HepG2 (cell line): ENCODE measurements around the gene OR4A16. TPM values are rescaled to one million over a fixed set of nuclear protein-coding genes. Genes with fewer than 3 reads are reported as not detected.

ENCODE experiments used
- ATAC-seq: fragments of 200-7000 bp; cut with Tn5 transposase; 3 replicates; pipeline ENCODE4 v1.9.1; 2020; ENCODE audit warnings: mild to moderate bottlenecking, moderate library complexity
- BruUV-seq: library from RNA; stranded (reverse); fragments of 400-500 nt; replicated peaks from 2 replicates; lab custom pipeline; 2021; lab: Mats Ljungman, UMichigan
- CTCF ChIA-PET: fragments of 300-600 bp; formaldehyde crosslinking; extraction: SDS; loops from one replicate; lab custom pipeline; 2021; ENCODE audit warnings: low total read pairs, inconsistent platforms, low intra/inter-chr PET ratio; lab: Yijun Ruan, JAX
- POLR2A ChIA-PET: fragments of 350-600 bp; sonication (Branson Sonifier 250); formaldehyde crosslinking; loops from one replicate; lab custom pipeline; 2020; ENCODE audit warnings: antibody characterized with exemption, inconsistent platforms; lab: Yijun Ruan, JAX
- DNase-seq: peaks from one replicate; pipeline ENCODE4 v3.0.0-alpha.2; 2015; ENCODE audit warnings: low spot score
- FAIRE-seq: peaks from 3 replicates; lab custom pipeline; 2011; peaks lifted over from hg19 to GRCh38; lab: Jason Lieb, UNC
- H2AFZ ChIP-seq: one replicate; pipeline ENCODE4 v1.6.1; 2011; ENCODE audit warnings: low read length, inconsistent platforms
- H3K27ac ChIP-seq: fragments of 300-600 bp; 3 replicates; pipeline ENCODE4 v1.8.0; 2011; ENCODE audit warnings: mixed run types, mild to moderate bottlenecking, mixed read lengths, low read length, inconsistent platforms; ENCODE audit not compliant: insufficient read depth; ENCODE audit errors: extremely low read length
- H3K27me3 ChIP-seq, 2 experiments: fragments of 200-600 bp in 1 of 2; 2 replicates in 1 of 2; 3 replicates in 1 of 2; pipeline versions ENCODE4 v1.6.0 to v1.8.0; 2011; ENCODE audit warnings: low read length in 2 of 2, mild to moderate bottlenecking in 2 of 2, moderate library complexity in 2 of 2, inconsistent platforms in 1 of 2; ENCODE audit not compliant: insufficient read depth in 2 of 2, control insufficient read depth in 1 of 2
- H3K36me3 ChIP-seq, 2 experiments: fragments of 200-600 bp in 1 of 2; replicated peaks in 1 of 2; 2 replicates in 1 of 2; 3 replicates in 1 of 2; pipeline versions ENCODE4 v1.5.1 to v1.8.0; 2011; ENCODE audit warnings: low read length in 2 of 2, inconsistent platforms in 1 of 2; ENCODE audit not compliant: insufficient read depth in 2 of 2, control insufficient read depth in 1 of 2
- H3K4me1 ChIP-seq: 2 replicates; pipeline ENCODE4 v1.5.1; 2012; ENCODE audit warnings: low read length, inconsistent platforms; ENCODE audit not compliant: insufficient read depth
- H3K4me2 ChIP-seq: 2 replicates; pipeline ENCODE4 v1.6.0; 2011; ENCODE audit warnings: low read depth, low read length, inconsistent platforms
- H3K4me3 ChIP-seq, 3 experiments: fragments of 200-600 bp in 1 of 3; sonication (generic), shearing (Covaris generic) in 1 of 3; replicated peaks in 1 of 3; 2 replicates each; pipeline ENCODE4 v1.5.1; 2011 to 2016; ENCODE audit warnings: low read length in 3 of 3, inconsistent platforms in 2 of 3, low read depth in 2 of 3, mild to moderate bottlenecking in 2 of 3, control low read depth in 1 of 3, mixed read lengths in 1 of 3; ENCODE audit not compliant: insufficient read depth in 1 of 3
- H3K79me2 ChIP-seq: one replicate; pipeline ENCODE4 v1.6.1; 2011; ENCODE audit warnings: low read length, inconsistent platforms; ENCODE audit not compliant: insufficient read depth
- H3K9ac ChIP-seq: 2 replicates; pipeline ENCODE4 v1.6.0; 2011; ENCODE audit warnings: mild to moderate bottlenecking, low read depth, low read length, inconsistent platforms; ENCODE audit not compliant: insufficient read depth
- H3K9me3 ChIP-seq: 2 replicates; pipeline ENCODE4 v1.5.1; 2012; ENCODE audit warnings: mild to moderate bottlenecking, low read length
- H4K20me1 ChIP-seq: 2 replicates; pipeline ENCODE4 v1.6.0; 2011; ENCODE audit warnings: inconsistent platforms, mild to moderate bottlenecking, low read length, moderate library complexity; ENCODE audit not compliant: insufficient read depth
- CBX1 ChIP-seq: IDR thresholded peaks from one replicate; pipeline ENCODE4 v1.6.1; 2016; ENCODE audit warnings: antibody characterized with exemption, low read depth
- CBX5 ChIP-seq: sonication (generic); formaldehyde crosslinking; IDR thresholded peaks from 2 replicates; pipeline ENCODE4 v1.4.0; 2020; ENCODE audit warnings: missing genetic modification reagents, borderline replicate concordance
- DPF2 ChIP-seq: sonication (generic); formaldehyde crosslinking; IDR thresholded peaks from 2 replicates; pipeline ENCODE4 v1.4.0; 2020; ENCODE audit warnings: mild to moderate bottlenecking, low read depth, missing genetic modification reagents, borderline replicate concordance
- GATA4 ChIP-seq: sonication (generic); IDR thresholded peaks from 2 replicates; pipeline ENCODE4 v1.6.1; 2016; ENCODE audit warnings: antibody characterized with exemption, low read depth, borderline replicate concordance
- HNRNPLL ChIP-seq: fragments of 200-400 bp; formaldehyde crosslinking; IDR thresholded peaks from 2 replicates; pipeline ENCODE4 v1.6.1; 2017; ENCODE audit warnings: mild to moderate bottlenecking, low read depth, low read length; ENCODE audit not compliant: poor library complexity, severe bottlenecking
- MED8 ChIP-seq: sonication (generic); formaldehyde crosslinking; IDR thresholded peaks from 2 replicates; pipeline ENCODE4 v1.8.1; 2023; ENCODE audit warnings: mild to moderate bottlenecking, missing genetic modification reagents; ENCODE audit not compliant: insufficient replicate concordance
- TGIF2 ChIP-seq: IDR thresholded peaks from 2 replicates; pipeline ENCODE4 v1.6.1; 2016; ENCODE audit warnings: control low read depth, missing compliant biosample characterization
- ZFP1 ChIP-seq: IDR thresholded peaks from 2 replicates; pipeline ENCODE4 v1.6.1; 2016
- ZFP41 ChIP-seq: sonication (generic); formaldehyde crosslinking; IDR thresholded peaks from 2 replicates; pipeline ENCODE4 v1.4.0; 2020; ENCODE audit warnings: mild to moderate bottlenecking, missing genetic modification reagents, borderline replicate concordance
- ZIK1 ChIP-seq: sonication (generic); formaldehyde crosslinking; IDR thresholded peaks from 2 replicates; pipeline ENCODE4 v1.5.0; 2020; ENCODE audit warnings: mild to moderate bottlenecking, low read depth, missing genetic modification reagents, borderline replicate concordance
- ZNF10 ChIP-seq: sonication (generic); formaldehyde crosslinking; IDR thresholded peaks from 2 replicates; pipeline ENCODE4 v1.4.0; 2020; ENCODE audit warnings: mild to moderate bottlenecking, low read depth, missing genetic modification reagents, borderline replicate concordance
- ZNF136 ChIP-seq: sonication (generic); formaldehyde crosslinking; IDR thresholded peaks from 2 replicates; pipeline ENCODE4 v1.8.1; 2022; ENCODE audit warnings: low read depth, mild to moderate bottlenecking, moderate library complexity, missing genetic modification reagents
- ZNF274 ChIP-seq: sonication (generic); formaldehyde crosslinking; IDR thresholded peaks from 2 replicates; pipeline ENCODE4 v1.5.1; 2020; ENCODE audit warnings: mild to moderate bottlenecking, missing genetic modification reagents
- ZNF326 ChIP-seq: sonication (generic); formaldehyde crosslinking; IDR thresholded peaks from 2 replicates; pipeline ENCODE4 v1.4.0; 2020; ENCODE audit warnings: missing genetic modification reagents, borderline replicate concordance
- ZNF34 ChIP-seq: sonication (generic); formaldehyde crosslinking; IDR thresholded peaks from 2 replicates; pipeline ENCODE4 v1.4.0; 2020; ENCODE audit warnings: mild to moderate bottlenecking, missing genetic modification reagents, borderline replicate concordance
- ZNF674 ChIP-seq: sonication (generic); formaldehyde crosslinking; IDR thresholded peaks from 2 replicates; pipeline ENCODE4 v1.5.0; 2020; ENCODE audit warnings: low read depth, mild to moderate bottlenecking, missing genetic modification reagents
- ZNF777 ChIP-seq: sonication (generic); formaldehyde crosslinking; IDR thresholded peaks from 2 replicates; pipeline ENCODE4 v1.4.0; 2020; ENCODE audit warnings: missing genetic modification reagents
- WGBS: methylation state at CpG from one replicate; pipeline ENCODE4 v1.1.6; 2017; ENCODE audit warnings: low lambda C conversion rate; 5-methylcytosine and 5-hydroxymethylcytosine counted together
- in situ Hi-C: cut with HindIII; loops from 2 replicates; pipeline ENCODE4 v1.10.0; 2017; ENCODE audit warnings: low pct_unique_long_range_greater_than_20kb; ENCODE audit not compliant: extremely low pct_ligation_motif_present
- intact Hi-C: fragments of 100-400 bp; cut with micrococcal nuclease; formaldehyde crosslinking; loops from one replicate; pipeline ENCODE4 v1.10.0; 2022; ENCODE audit not compliant: unreplicated experiment
- polyA plus RNA-seq, 8 experiments: library from polyadenylated mRNA; depleted of rRNA in 3 of 8; stranded (reverse) in 7 of 8; unstranded in 1 of 8; fragments of >200 nt; fragmentation: Illumina TruSeq in 4 of 8; extraction: Trizol in 4 of 8; gene quantifications; 2 replicates each; pipeline versions ENCODE4 v1.2.1 to v1.2.3, GENCODE V29; 2011 to 2016; ENCODE audit warnings: low read depth in 4 of 8, missing spikeins in 1 of 8, mixed read lengths in 1 of 8; ENCODE audit not compliant: insufficient read depth in 1 of 8
- total RNA-seq, 5 experiments: library from RNA; depleted of rRNA; stranded (reverse); fragments of >200 nt; fragmentation: Illumina TruSeq; extraction: Trizol; gene quantifications; 2 replicates each; pipeline ENCODE4 v1.2.3, GENCODE V29; 2016; ENCODE audit warnings: low read depth in 1 of 5
- TF ChIP-seq, protein P1 (sequence below): sonication (generic); formaldehyde crosslinking; IDR thresholded peaks from 2 replicates; pipeline ENCODE4 v1.5.0; 2020; ENCODE audit warnings: missing genetic modification reagents
- TF ChIP-seq, protein P2 (sequence below): sonication (generic); formaldehyde crosslinking; IDR thresholded peaks from 2 replicates; pipeline ENCODE4 v1.4.0; 2020; ENCODE audit warnings: mild to moderate bottlenecking, missing genetic modification reagents
- TF ChIP-seq, protein P3 (sequence below): IDR thresholded peaks from 2 replicates; pipeline ENCODE4 v1.6.1; 2016; ENCODE audit warnings: low read depth, borderline replicate concordance

The OR4A16 gene
- total and polyA plus RNA-seq, 2 of the 13 experiments (the other 11 are each of a cell fraction or from before 2014, with no cell fraction given) = not detected

DNA sequence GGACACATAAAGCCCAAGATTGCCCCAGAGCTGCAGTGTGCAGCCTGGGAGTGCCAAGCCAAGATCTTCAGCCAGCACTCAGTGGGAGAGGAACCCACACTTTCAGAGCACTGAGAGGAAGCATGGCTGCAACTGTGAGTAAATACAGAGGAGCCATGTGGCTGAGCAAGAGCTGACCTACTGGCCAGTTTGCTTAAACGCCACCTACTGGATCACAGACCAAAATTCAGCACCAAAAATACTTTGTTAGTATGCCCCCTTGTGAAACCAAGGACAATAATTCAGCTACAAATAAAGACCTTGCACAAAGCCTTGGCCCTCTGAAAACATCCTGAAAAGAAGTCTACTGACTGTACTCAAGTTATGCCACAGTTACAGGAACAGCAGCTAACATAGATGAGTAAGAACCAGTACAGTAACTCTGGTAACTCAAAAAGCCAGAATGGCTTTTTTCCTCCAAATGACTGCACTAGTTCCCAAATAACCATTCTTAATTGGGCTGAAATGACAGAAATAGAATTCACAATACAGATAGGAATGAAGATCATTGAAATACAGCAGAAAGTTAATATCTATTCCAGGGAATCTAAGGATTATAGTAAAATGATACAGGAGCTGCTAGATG, 14.7 kb downstream of the OR4A16 start:
- CTCF ChIA-PET = no interaction called here

More for the DNA sequence above, 14.7 kb downstream of the OR4A16 start:
- H4K20me1 ChIP-seq = no peaks in the 10 kb centered on the region
- no peaks in the 10 kb centered on the region for H3K4me1 ChIP-seq
- no peak overlapping the region for H3K27ac ChIP-seq
- no peak overlapping the region for H2AFZ ChIP-seq
- no TSS peak for BruUV-seq
- no peak overlapping the region for H3K4me2 ChIP-seq
- peaks cover 98% of the 10 kb centered on the region for H3K9me3 ChIP-seq
- FAIRE-seq (no peak), ATAC-seq (no peak), DNase-seq (no peak)
- TF ChIP-seq CBX5 (no peak), ZNF136 (CRISPR knock-in tag) (no peak), ZNF10 (CRISPR knock-in tag) (no peak), DPF2 (CRISPR knock-in tag) (no peak), ZNF326 (CRISPR knock-in tag) (no peak), MED8 (no peak), GATA4 (no peak), ZFP1 (CRISPR knock-in tag) (no peak), HNRNPLL (no peak), ZNF34 (CRISPR knock-in tag) (no peak), ZNF674 (CRISPR knock-in tag) (no peak), ZNF777 (CRISPR knock-in tag) (no peak), ZNF274 (CRISPR knock-in tag) (no peak), ZIK1 (CRISPR knock-in tag) (no peak), TGIF2 (CRISPR knock-in tag) (no peak), ZFP41 (CRISPR knock-in tag) (no peak), CBX1 (no peak)
- TF ChIP-seq, protein P1, sequence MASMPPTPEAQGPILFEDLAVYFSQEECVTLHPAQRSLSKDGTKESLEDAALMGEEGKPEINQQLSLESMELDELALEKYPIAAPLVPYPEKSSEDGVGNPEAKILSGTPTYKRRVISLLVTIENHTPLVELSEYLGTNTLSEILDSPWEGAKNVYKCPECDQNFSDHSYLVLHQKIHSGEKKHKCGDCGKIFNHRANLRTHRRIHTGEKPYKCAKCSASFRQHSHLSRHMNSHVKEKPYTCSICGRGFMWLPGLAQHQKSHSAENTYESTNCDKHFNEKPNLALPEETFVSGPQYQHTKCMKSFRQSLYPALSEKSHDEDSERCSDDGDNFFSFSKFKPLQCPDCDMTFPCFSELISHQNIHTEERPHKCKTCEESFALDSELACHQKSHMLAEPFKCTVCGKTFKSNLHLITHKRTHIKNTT = no peak
- TF ChIP-seq, protein P2, sequence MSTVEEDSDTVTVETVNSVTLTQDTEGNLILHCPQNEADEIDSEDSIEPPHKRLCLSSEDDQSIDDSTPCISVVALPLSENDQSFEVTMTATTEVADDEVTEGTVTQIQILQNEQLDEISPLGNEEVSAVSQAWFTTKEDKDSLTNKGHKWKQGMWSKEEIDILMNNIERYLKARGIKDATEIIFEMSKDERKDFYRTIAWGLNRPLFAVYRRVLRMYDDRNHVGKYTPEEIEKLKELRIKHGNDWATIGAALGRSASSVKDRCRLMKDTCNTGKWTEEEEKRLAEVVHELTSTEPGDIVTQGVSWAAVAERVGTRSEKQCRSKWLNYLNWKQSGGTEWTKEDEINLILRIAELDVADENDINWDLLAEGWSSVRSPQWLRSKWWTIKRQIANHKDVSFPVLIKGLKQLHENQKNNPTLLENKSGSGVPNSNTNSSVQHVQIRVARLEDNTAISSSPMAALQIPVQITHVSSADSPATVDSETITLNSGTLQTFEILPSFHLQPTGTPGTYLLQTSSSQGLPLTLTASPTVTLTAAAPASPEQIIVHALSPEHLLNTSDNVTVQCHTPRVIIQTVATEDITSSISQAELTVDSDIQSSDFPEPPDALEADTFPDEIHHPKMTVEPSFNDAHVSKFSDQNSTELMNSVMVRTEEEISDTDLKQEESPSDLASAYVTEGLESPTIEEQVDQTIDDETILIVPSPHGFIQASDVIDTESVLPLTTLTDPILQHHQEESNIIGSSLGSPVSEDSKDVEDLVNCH (CRISPR knock-in tag) = no peak
- TF ChIP-seq, protein P3, sequence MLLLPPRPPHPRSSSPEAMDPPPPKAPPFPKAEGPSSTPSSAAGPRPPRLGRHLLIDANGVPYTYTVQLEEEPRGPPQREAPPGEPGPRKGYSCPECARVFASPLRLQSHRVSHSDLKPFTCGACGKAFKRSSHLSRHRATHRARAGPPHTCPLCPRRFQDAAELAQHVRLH (CRISPR knock-in tag) = no peak
- H3K36me3 ChIP-seq = no peaks in the 10 kb centered on the region
- intact Hi-C loops (no loop called here), in situ Hi-C loops (no loop called here)
- H3K79me2 ChIP-seq = no peaks in the 10 kb centered on the region
- 0% methylated on average over 1 of the region's 1 CpG for WGBS
- POLR2A ChIA-PET = no interaction called here
- no peaks in the 10 kb centered on the region for H3K27me3 ChIP-seq
- no peak overlapping the region for H3K4me3 ChIP-seq
- no peak overlapping the region for H3K9ac ChIP-seq
